Loucy (cell line): Measurements from ENCODE around the gene INHA.

ENCODE experiments used
- H2AFZ ChIP-seq: fragments of 200-600 bp; sonication (generic); 2 replicates; pipeline ENCODE4 v1.6.0; 2016; ENCODE audit warnings: antibody characterized with exemption, mild to moderate bottlenecking, low read length, moderate library complexity
- H3F3A ChIP-seq: fragments of 200-600 bp; 2 replicates; pipeline ENCODE4 v1.6.0; 2016; ENCODE audit warnings: antibody characterized with exemption, low read depth, mild to moderate bottlenecking
- H3K27me3 ChIP-seq: fragments of 200-600 bp; sonication (generic); 2 replicates; pipeline ENCODE4 v1.6.1; 2014; ENCODE audit warnings: low read length, mild to moderate bottlenecking; ENCODE audit not compliant: insufficient read depth, poor library complexity, severe bottlenecking
- H3K36me3 ChIP-seq: fragments of 200-600 bp; sonication (generic); 2 replicates; pipeline ENCODE4 v1.6.1; 2016; ENCODE audit warnings: low read length; ENCODE audit not compliant: insufficient read depth
- H3K4me1 ChIP-seq: fragments of 200-600 bp; sonication (generic); 2 replicates; pipeline ENCODE4 v1.5.1; 2014; ENCODE audit warnings: low read length, mild to moderate bottlenecking; ENCODE audit not compliant: insufficient read depth, poor library complexity, severe bottlenecking
- H3K4me2 ChIP-seq: fragments of 200-600 bp; sonication (generic); 2 replicates; pipeline ENCODE4 v1.6.0; 2014; ENCODE audit warnings: antibody characterized with exemption, low read length, low read depth, mild to moderate bottlenecking; ENCODE audit not compliant: poor library complexity, severe bottlenecking
- H3K4me3 ChIP-seq: fragments of 200-600 bp; sonication (generic); 2 replicates; pipeline ENCODE4 v1.5.1; 2014; ENCODE audit warnings: low read length, mild to moderate bottlenecking, mixed read lengths; ENCODE audit not compliant: poor library complexity, severe bottlenecking
- H3K79me2 ChIP-seq: fragments of 200-600 bp; sonication (generic); 2 replicates; pipeline ENCODE4 v1.6.1; 2014; ENCODE audit warnings: low read length; ENCODE audit not compliant: insufficient read depth
- H3K9ac ChIP-seq: fragments of 200-600 bp; sonication (generic); 2 replicates; pipeline ENCODE4 v1.6.0; 2014; ENCODE audit warnings: mild to moderate bottlenecking, low read depth, low read length, moderate library complexity; ENCODE audit not compliant: poor library complexity, severe bottlenecking
- H3K9me2 ChIP-seq: fragments of 200-600 bp; sonication (generic); replicated peaks from 2 replicates; pipeline ENCODE4 v1.6.1; 2016; ENCODE audit warnings: low read depth, low read length, mixed read lengths
- H3K9me3 ChIP-seq: fragments of 200-600 bp; sonication (generic); 2 replicates; pipeline ENCODE4 v1.6.1; 2014; ENCODE audit warnings: mild to moderate bottlenecking, antibody characterized with exemption, low read length, low read depth; ENCODE audit not compliant: insufficient read depth
- H4K20me1 ChIP-seq: fragments of 200-600 bp; sonication (generic); 2 replicates; pipeline ENCODE4 v1.6.0; 2014; ENCODE audit warnings: antibody characterized with exemption, low read length, mild to moderate bottlenecking; ENCODE audit not compliant: insufficient read depth, poor library complexity, severe bottlenecking
- CTCF ChIP-seq: fragments of 200-600 bp; sonication (generic); conservative IDR thresholded peaks from 2 replicates; pipeline ENCODE4 v1.5.1; 2014; ENCODE audit warnings: mild to moderate bottlenecking, antibody characterized with exemption, low read length
- EZH2phosphoT487 ChIP-seq: fragments of 200-600 bp; IDR thresholded peaks from 2 replicates; pipeline ENCODE4 v1.6.1; 2018; ENCODE audit warnings: antibody characterized with exemption, mild to moderate bottlenecking, moderate library complexity, borderline replicate concordance

The INHA gene

GRCh38 chr2:219572237-219573001 lies at the start of gene INHA:
INHA (plus strand) TSS chr2:219572310; CDS start chr2:219572375, 65 bp downstream.
- H3K9ac ChIP-seq, result peak within 1 kb of the TSS; percentile 67
- H3K9me3 ChIP-seq, result no peaks in the 10 kb centered on the region
- H3K4me2 ChIP-seq, result peak within 1 kb of the TSS; percentile 82
- no peaks in the 10 kb centered on the region for H3K9me2 ChIP-seq
- H2AFZ ChIP-seq, result peak within 1 kb of the TSS; percentile 79
- TF ChIP-seq EZH2phosphoT487 (no peak), CTCF (no peak)
- H3F3A ChIP-seq, result no peaks in the 10 kb centered on the region
- H3K27me3 ChIP-seq, result no peaks in the 10 kb centered on the region
- peak within 1 kb of the TSS; percentile 90 for H3K4me3 ChIP-seq
- peaks cover 9% of the 10 kb centered on the region for H4K20me1 ChIP-seq
- H3K36me3 ChIP-seq, result no peaks in the 10 kb centered on the region
- peaks cover 16% of the 10 kb centered on the region for H3K4me1 ChIP-seq
- H3K79me2 ChIP-seq, result peaks cover 5% of the 10 kb centered on the region; the same call in 1 of the 2 replicates

- Histone ChIP-seq H3K9me2 (no peaks in the 10 kb centered on the region), H3K4me3 (no peak overlapping the region), H3K36me3 (no peaks in the 10 kb centered on the region), H4K20me1 (no peaks in the 10 kb centered on the region), H3K27me3 (no peaks in the 10 kb centered on the region), H3F3A (no peaks in the 10 kb centered on the region), H2AFZ (no peak overlapping the region), H3K9ac (no peak overlapping the region), H3K4me1 (peaks cover 11% of the 10 kb centered on the region), H3K79me2 (no peaks in the 10 kb centered on the region), H3K4me2 (no peak overlapping the region), H3K9me3 (no peaks in the 10 kb centered on the region)
- TF ChIP-seq CTCF (peak; percentile 35), EZH2phosphoT487 (no peak)
Observed at GRCh38 chr2:219523031-219523671, 49.0 kb upstream of the INHA start.

GRCh38 chr2:219524817-219525216 lies 47.3 kb upstream of the INHA start:
- Histone ChIP-seq H3K9me3 (no peaks in the 10 kb centered on the region), H3K4me2 (no peak overlapping the region), H3K4me3 (no peak overlapping the region), H2AFZ (no peak overlapping the region), H4K20me1 (no peaks in the 10 kb centered on the region), H3K9ac (no peak overlapping the region), H3K9me2 (no peaks in the 10 kb centered on the region), H3K4me1 (peaks cover 11% of the 10 kb centered on the region), H3K79me2 (no peaks in the 10 kb centered on the region), H3K36me3 (no peaks in the 10 kb centered on the region), H3K27me3 (no peaks in the 10 kb centered on the region), H3F3A (no peaks in the 10 kb centered on the region)
- TF ChIP-seq EZH2phosphoT487, result no peak
- no peak for TF ChIP-seq CTCF
